GM12878 (cell line): ENCODE measurements around the gene GSAP.

Source experiments
- ETV6 ChIP-seq, 2 experiments: fragments of 450-650 bp in 1 of 2; IDR thresholded peaks in 1 of 2; conservative IDR thresholded peaks in 1 of 2; 2 replicates each; pipeline ENCODE4 v1.6.1; 2014; ENCODE audit warnings: antibody characterized with exemption in 1 of 2, borderline replicate concordance in 1 of 2, low read depth in 1 of 2, mild to moderate bottlenecking in 1 of 2, moderate library complexity in 1 of 2
- HCFC1 ChIP-seq: fragments of 150-350 bp; IDR thresholded peaks from 2 replicates; pipeline ENCODE4 v1.6.1; 2014; ENCODE audit warnings: low read length
- POLR2AphosphoS5 ChIP-seq: IDR thresholded peaks from 2 replicates; pipeline ENCODE4 v1.6.1; 2011; ENCODE audit warnings: mild to moderate bottlenecking, low read length, inconsistent platforms
- TBL1XR1 ChIP-seq: IDR thresholded peaks from 2 replicates; pipeline ENCODE4 v1.6.1; 2012; ENCODE audit warnings: low read depth, low read length, improper control_type of control experiment
- YY1 ChIP-seq: IDR thresholded peaks from 2 replicates; pipeline ENCODE4 v1.6.1; 2011; ENCODE audit warnings: low read depth, mild to moderate bottlenecking, low read length
- TF ChIP-seq, protein P1 (sequence below), 3 experiments: IDR thresholded peaks in 2 of 3; conservative IDR thresholded peaks in 1 of 3; 2 replicates each; pipeline ENCODE4 v1.5.1; 2011; ENCODE audit warnings: low read depth in 3 of 3, low read length in 3 of 3, mild to moderate bottlenecking in 3 of 3, control low read depth in 2 of 3, moderate library complexity in 2 of 3, inconsistent platforms in 1 of 3, mixed read lengths in 1 of 3; ENCODE audit not compliant: control insufficient read depth in 2 of 3, insufficient read depth in 1 of 3; ENCODE audit errors: extremely low read depth in 1 of 3
- TF ChIP-seq, protein P2 (sequence below): fragments of 450-650 bp; conservative IDR thresholded peaks from 2 replicates; pipeline ENCODE4 v1.6.1; 2017; ENCODE audit warnings: mild to moderate bottlenecking, moderate library complexity

DNA sequence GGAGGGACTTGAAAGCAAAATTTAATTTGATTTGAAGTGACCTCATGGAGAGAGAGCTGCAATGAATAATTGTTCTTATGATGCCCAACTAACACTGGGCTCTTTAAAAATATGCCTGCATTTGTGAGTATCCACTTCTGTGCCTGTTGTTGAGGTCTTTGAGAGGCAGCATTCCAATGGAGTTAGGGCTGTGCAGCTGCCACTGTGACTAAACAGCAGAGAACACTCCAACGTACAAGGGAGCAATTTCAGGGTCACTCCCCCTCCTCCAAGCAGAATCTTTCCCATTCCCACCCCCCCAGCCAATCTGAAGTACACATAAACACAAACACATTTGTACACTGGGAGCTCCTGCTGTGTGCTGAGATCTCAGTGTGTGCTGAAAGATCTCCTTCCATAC lies 28.0 kb upstream of the GSAP start:
- TF ChIP-seq, protein P1, sequence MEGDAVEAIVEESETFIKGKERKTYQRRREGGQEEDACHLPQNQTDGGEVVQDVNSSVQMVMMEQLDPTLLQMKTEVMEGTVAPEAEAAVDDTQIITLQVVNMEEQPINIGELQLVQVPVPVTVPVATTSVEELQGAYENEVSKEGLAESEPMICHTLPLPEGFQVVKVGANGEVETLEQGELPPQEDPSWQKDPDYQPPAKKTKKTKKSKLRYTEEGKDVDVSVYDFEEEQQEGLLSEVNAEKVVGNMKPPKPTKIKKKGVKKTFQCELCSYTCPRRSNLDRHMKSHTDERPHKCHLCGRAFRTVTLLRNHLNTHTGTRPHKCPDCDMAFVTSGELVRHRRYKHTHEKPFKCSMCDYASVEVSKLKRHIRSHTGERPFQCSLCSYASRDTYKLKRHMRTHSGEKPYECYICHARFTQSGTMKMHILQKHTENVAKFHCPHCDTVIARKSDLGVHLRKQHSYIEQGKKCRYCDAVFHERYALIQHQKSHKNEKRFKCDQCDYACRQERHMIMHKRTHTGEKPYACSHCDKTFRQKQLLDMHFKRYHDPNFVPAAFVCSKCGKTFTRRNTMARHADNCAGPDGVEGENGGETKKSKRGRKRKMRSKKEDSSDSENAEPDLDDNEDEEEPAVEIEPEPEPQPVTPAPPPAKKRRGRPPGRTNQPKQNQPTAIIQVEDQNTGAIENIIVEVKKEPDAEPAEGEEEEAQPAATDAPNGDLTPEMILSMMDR (IDR thresholded peaks at IDR 0.05 in 2 of 3, conservative IDR thresholded peaks at IDR 0.05 in 1 of 3; ENCODE audit: control insufficient read depth in 2 of 3, extremely low read depth in 1 of 3, insufficient read depth in 1 of 3, low read depth in 3 of 3, low read length in 3 of 3), result no peak
- TF ChIP-seq ETV6 (conservative IDR thresholded peaks at IDR 0.05 in 1 of 2, IDR thresholded peaks at IDR 0.05 in 1 of 2; ENCODE audit: borderline replicate concordance in 1 of 2, low read depth in 1 of 2) (no peak), POLR2AphosphoS5 (no peak), YY1 (no peak), TBL1XR1 (no peak), HCFC1 (no peak)
- TF ChIP-seq, protein P2, sequence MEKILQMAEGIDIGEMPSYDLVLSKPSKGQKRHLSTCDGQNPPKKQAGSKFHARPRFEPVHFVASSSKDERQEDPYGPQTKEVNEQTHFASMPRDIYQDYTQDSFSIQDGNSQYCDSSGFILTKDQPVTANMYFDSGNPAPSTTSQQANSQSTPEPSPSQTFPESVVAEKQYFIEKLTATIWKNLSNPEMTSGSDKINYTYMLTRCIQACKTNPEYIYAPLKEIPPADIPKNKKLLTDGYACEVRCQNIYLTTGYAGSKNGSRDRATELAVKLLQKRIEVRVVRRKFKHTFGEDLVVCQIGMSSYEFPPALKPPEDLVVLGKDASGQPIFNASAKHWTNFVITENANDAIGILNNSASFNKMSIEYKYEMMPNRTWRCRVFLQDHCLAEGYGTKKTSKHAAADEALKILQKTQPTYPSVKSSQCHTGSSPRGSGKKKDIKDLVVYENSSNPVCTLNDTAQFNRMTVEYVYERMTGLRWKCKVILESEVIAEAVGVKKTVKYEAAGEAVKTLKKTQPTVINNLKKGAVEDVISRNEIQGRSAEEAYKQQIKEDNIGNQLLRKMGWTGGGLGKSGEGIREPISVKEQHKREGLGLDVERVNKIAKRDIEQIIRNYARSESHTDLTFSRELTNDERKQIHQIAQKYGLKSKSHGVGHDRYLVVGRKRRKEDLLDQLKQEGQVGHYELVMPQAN, result no peak
